Cardiac septum (tissue), 1 donor: Measurements from ENCODE around the gene KRTAP9-1. TPM values are rescaled to one million over a fixed set of nuclear protein-coding genes. Genes with fewer than 3 reads are reported as not detected.
"Not testable (repeated sequence)": the region's sequence is repeated elsewhere in the genome, so short reads cannot be mapped to it uniquely, and the experiment has no call there.

ENCODE experiments used
- DNase-seq: peaks from one replicate; pipeline ENCODE4 v3.0.0-alpha.2; 2020; ENCODE audit warnings: low spot score
- intact Hi-C: fragments of 100-400 bp; cut with DNase I; formaldehyde crosslinking; loops from one replicate; pipeline ENCODE4 v1.14.0; 2022
- long read RNA-seq: library from polyadenylated mRNA; unstranded; transcript quantifications from one replicate; pipeline ENCODE4 v2.0.0, GENCODE V29; 2021
- total RNA-seq: library from RNA; stranded (reverse); fragmentation: NEBNext Ultra II Directional; extraction: Animal tissue kit (Norgen Biotek cat#: 25700); gene quantifications from one replicate; pipeline ENCODE4 v1.2.1, GENCODE V29; 2021
- donor health status: DM: no; HTN: no; CAD: no.

Gene KRTAP9-1
- total RNA-seq: not detected
- long read RNA-seq: 0 reads

DNA sequence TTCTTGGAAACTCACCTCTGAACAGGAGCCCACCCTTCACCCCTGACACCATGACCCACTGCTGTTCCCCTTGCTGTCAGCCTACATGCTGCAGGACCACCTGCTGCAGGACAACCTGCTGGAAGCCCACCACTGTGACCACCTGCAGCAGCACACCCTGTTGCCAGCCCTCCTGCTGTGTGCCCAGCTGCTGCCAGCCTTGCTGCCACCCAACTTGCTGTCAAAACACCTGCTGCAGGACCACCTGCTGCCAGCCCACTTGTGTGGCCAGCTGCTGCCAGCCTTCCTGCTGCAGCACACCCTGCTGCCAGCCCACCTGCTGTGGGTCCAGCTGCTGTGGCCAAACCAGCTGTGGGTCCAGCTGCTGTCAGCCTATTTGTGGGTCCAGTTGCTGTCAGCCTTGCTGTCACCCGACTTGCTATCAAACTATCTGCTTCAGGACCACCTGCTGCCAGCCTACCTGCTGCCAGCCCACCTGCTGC lies at the start of gene KRTAP9-1:
Gene KRTAP9-1 (plus strand): TSS at position 51 of the 482 bp plus-strand sequence. CDS start 0 bp downstream, at position 51.
- intact Hi-C loops, DNase-seq: not testable (repeated sequence)

DNA sequence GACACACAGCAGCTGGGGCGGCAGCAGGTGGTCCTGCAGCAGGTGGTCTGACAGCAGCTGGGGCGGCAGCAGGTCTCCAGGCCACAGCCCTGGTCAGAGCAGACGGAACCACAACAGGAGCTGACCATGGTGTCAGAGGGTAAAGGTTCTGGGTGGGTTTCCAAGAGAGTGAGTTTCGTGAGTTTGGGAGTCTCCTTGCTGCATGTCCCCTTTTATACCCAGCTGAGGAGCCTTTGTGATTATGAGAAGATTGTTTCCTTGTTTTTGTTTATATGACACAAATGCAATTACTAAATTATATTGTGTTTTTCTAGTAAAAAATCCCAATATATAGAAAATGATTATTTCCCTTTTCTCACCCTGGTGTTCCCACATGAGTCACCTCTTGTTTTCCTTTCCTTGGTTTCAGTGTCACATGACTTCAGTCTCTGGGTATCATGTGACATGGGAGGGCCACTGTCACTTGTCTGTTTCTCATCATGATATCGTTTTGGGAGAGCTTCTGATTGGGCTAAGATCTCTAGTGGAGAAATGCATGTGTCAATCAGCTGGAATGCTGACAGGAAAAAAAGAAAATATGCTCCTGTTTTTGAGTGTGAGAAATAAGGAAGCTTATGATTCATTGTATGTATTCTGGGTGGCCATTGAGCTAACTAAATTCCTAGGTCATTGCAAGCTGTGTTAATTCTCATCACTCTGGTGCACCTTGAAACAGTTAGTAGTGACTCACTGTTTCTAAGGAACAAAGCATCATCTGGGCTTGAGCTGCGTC lies 49.1 kb upstream of the KRTAP9-1 start, which contains the start of gene KRTAP4-6:
Gene KRTAP4-6 (minus strand): TSS at position 185 of the 772 bp plus-strand sequence. CDS start 57 bp downstream, at position 128.
- intact Hi-C loops: no loop called here
- DNase-seq: no peak

GRCh38 chr17:41141361-41141760 lies 48.3 kb upstream of the KRTAP9-1 start:
- intact Hi-C loops: no loop called here
- DNase-seq: no peak

GRCh38 chr17:41144846-41145245 lies 44.8 kb upstream of the KRTAP9-1 start:
- DNase-seq: no peak
- intact Hi-C loops: no loop called here

DNA sequence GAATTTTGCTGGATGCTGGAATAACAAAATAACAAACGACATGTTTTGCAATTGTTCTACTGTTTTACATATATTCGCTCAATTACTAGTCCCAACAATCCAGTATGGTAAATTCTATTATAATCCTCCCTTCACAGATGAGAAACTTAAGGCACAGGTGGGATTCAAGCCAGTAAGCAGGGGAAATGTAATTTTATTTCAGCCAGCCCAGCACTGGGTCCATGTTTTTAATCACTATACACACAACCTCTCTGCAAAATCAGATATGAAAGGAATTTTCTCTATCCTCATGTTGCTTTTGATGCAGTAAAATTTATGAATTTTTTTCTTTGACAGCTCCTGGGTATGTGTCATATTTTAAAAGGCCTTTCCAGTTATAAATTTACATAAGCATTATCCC lies 44.4 kb upstream of the KRTAP9-1 start:
- DNase-seq: no peak
- intact Hi-C loops: no loop called here

- intact Hi-C loops: no loop called here
- no peak for DNase-seq
Measured at GRCh38 chr17:41147531-41148204, 42.0 kb upstream of the KRTAP9-1 start.

GRCh38 chr17:41148971-41149651 lies 40.6 kb upstream of the KRTAP9-1 start:
- DNase-seq, intact Hi-C loops: not testable (repeated sequence)

DNA sequence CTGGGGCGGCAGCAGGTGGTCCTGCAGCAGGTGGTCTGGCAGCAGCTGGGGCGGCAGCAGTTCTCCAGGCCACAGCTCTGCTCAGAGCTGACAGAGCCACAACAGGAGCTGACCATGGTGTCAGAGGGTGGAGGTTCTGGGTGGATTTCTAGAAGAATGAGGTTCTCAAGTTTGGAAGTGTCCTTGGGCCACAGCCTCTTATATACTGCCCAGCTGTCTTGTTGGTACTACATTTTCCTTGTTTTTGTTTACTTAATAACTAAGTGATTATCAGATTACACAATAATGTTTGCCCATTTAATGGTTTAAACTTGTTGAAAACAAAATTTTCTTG lies 40.1 kb upstream of the KRTAP9-1 start, which contains the start of gene KRTAP4-5:
Gene KRTAP4-5 (minus strand): TSS at position 174 of the 334 bp plus-strand sequence. CDS start 58 bp downstream, at position 116.
- intact Hi-C loops: no loop called here
- DNase-seq: no peak

DNA sequence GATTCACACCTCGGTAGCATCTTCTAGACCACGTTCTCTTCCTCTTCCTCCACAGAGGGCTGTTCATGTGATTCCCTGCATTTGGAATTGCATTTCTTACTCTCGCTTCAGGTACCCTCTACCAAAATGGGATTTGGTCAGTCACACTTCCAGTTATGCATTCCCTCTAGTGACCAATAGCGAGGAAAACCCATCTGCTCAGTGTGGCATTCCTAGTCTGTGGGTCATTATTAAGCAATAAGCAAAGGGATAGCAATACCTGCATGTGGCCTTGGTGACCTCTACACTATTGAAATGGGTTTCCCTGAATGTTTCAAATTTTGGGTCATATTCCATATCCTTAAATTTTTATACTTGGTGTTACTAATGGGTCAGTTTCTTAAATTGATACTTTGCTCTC lies 39.7 kb upstream of the KRTAP9-1 start:
- intact Hi-C loops: no loop called here
- no peak for DNase-seq

- intact Hi-C loops: no loop called here
- no peak for DNase-seq
Measured at GRCh38 chr17:41151525-41151924, 38.2 kb upstream of the KRTAP9-1 start.

DNA sequence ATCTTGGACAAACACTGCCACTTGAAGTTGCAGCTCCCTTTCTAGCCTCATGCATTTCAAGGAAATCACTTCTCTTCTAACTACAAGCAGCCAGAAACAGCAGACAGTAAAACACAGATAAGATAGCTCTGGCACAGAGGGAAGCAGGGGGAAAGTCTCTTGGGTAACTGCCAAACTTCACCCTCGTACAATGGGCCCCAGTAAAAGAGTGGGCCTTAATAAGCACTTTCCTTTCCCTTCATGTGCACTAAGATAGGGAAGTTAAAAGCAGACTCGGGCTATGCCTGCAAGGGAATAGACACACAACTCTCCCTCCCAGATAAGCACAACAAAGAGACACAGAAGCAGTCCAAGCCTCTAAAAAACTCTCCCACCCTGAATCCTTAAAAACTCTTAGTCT lies 35.8 kb upstream of the KRTAP9-1 start:
- no peak for DNase-seq
- intact Hi-C loops: no loop called here

GRCh38 chr17:41160190-41160589 lies 29.5 kb upstream of the KRTAP9-1 start:
- DNase-seq, intact Hi-C loops: not testable (repeated sequence)

GRCh38 chr17:41160648-41161047 lies 29.0 kb upstream of the KRTAP9-1 start, which contains the start of gene KRTAP4-4:
Gene KRTAP4-4, minus strand, starts transcription at chr17:41160748. Its CDS starts 57 bp downstream, at chr17:41160691.
- intact Hi-C loops: no loop called here
- no peak for DNase-seq

- DNase-seq: no peak
- intact Hi-C loops: no loop called here
Measured at GRCh38 chr17:41163828-41164227, 25.9 kb upstream of the KRTAP9-1 start.

GRCh38 chr17:41167561-41167960 lies 22.1 kb upstream of the KRTAP9-1 start:
- intact Hi-C loops: no loop called here

GRCh38 chr17:41168121-41168520 lies 21.6 kb upstream of the KRTAP9-1 start, which contains the start of gene KRTAP4-3:
Gene KRTAP4-3, minus strand, starts transcription at chr17:41168221. Its CDS starts 49 bp downstream, at chr17:41168172.
- intact Hi-C loops: no loop called here
- DNase-seq: no peak

More at GRCh38 chr17:41167561-41167960, 22.1 kb upstream of the KRTAP9-1 start:
- no peak for DNase-seq

GRCh38 chr17:41171886-41172285 lies 17.8 kb upstream of the KRTAP9-1 start:
- DNase-seq: no peak
- intact Hi-C loops: no loop called here

- intact Hi-C loops: no loop called here
Measured at GRCh38 chr17:41176744-41177387, 12.8 kb upstream of the KRTAP9-1 start.

GRCh38 chr17:41177727-41178271 lies 11.9 kb upstream of the KRTAP9-1 start, which contains the start of gene KRTAP4-2:
Gene KRTAP4-2, minus strand, starts transcription at chr17:41178221. Its CDS starts 57 bp downstream, at chr17:41178164.
- DNase-seq: no peak
- intact Hi-C loops: no loop called here

More at GRCh38 chr17:41176744-41177387, 12.8 kb upstream of the KRTAP9-1 start:
- no peak for DNase-seq
